ENCODE results near the gene SH3PXD2B. TPM values are rescaled to one million over a fixed set of nuclear protein-coding genes. Genes with fewer than 3 reads are reported as not detected.
A peak's percentile ranks its signal among the peaks of the same experiment; 100 is the strongest.

SH3PXD2B gene
- total RNA-seq, 1 experiment from 2014 or later = 12.9 TPM

- peaks cover 35% of the 10 kb centered on the region for H3K4me1 Mint-ChIP-seq (ENCODE audit: low read depth, unreplicated experiment)
- no peak for DNase-seq
- CTCF ChIA-PET = no interaction called here
- no peaks in the 10 kb centered on the region for H3K27me3 Mint-ChIP-seq (ENCODE audit: insufficient read depth, unreplicated experiment)
- no peak overlapping the region for H3K4me3 Mint-ChIP-seq (ENCODE audit: unreplicated experiment)
- TF ChIP-seq CTCF (IDR thresholded peaks at IDR 0.05; ENCODE audit: insufficient read depth in 1 of 2, low read depth in 1 of 2, low read length in 1 of 2, severe bottlenecking in 1 of 2, unreplicated experiment in 1 of 2) = no peak
- peak overlapping the region; percentile 54 for H3K27ac Mint-ChIP-seq (ENCODE audit: unreplicated experiment)
- POLR2A ChIA-PET = no interaction called here
- H3K9me3 Mint-ChIP-seq (ENCODE audit: unreplicated experiment) = no peaks in the 10 kb centered on the region
- H3K27me3 ChIP-seq (replicated peaks; ENCODE audit: control insufficient read depth, insufficient read depth, low read length) = no peaks in the 10 kb centered on the region
- H3K4me3 ChIP-seq (ENCODE audit: low read depth, low read length) = no peak overlapping the region
- no peaks in the 10 kb centered on the region for H3K36me3 Mint-ChIP-seq (ENCODE audit: insufficient read depth, unreplicated experiment)
- BruUV-seq (replicated peaks) = no TSS peak
- H3K9me3 ChIP-seq = no peaks in the 10 kb centered on the region
- peaks cover 1% of the 10 kb centered on the region for H3K36me3 ChIP-seq (ENCODE audit: control insufficient read depth, insufficient read depth, low read length)
- intact Hi-C loops (cut with micrococcal nuclease; ENCODE audit: unreplicated experiment) = no loop called here
- H3K4me1 ChIP-seq = peaks cover 29% of the 10 kb centered on the region
These were observed 109.4 kb downstream of the SH3PXD2B start for GRCh38 chr5:172344855-172345409.

- H3K4me3 ChIP-seq (ENCODE audit: low read depth, low read length) = no peak overlapping the region
- no peaks in the 10 kb centered on the region for H3K9me3 ChIP-seq
- BruUV-seq (replicated peaks) = no TSS peak
- peaks cover 27% of the 10 kb centered on the region for H3K4me1 ChIP-seq
- Mint-ChIP-seq H3K27me3 (ENCODE audit: insufficient read depth, unreplicated experiment) (no peaks in the 10 kb centered on the region), H3K4me3 (ENCODE audit: unreplicated experiment) (no peak overlapping the region), H3K4me1 (ENCODE audit: low read depth, unreplicated experiment) (peaks cover 33% of the 10 kb centered on the region), H3K9me3 (ENCODE audit: unreplicated experiment) (no peaks in the 10 kb centered on the region), H3K36me3 (ENCODE audit: insufficient read depth, unreplicated experiment) (no peaks in the 10 kb centered on the region), H3K27ac (ENCODE audit: unreplicated experiment) (peak overlapping the region; percentile 42)
- DNase-seq = no peak
- CTCF ChIA-PET = no interaction called here
- no peaks in the 10 kb centered on the region; the same call in none of the 2 replicates for H3K36me3 ChIP-seq (ENCODE audit: control insufficient read depth, insufficient read depth, low read length)
- H3K27me3 ChIP-seq (replicated peaks; ENCODE audit: control insufficient read depth, insufficient read depth, low read length) = no peaks in the 10 kb centered on the region
- TF ChIP-seq CTCF (IDR thresholded peaks at IDR 0.05; ENCODE audit: insufficient read depth in 1 of 2, low read depth in 1 of 2, low read length in 1 of 2, severe bottlenecking in 1 of 2, unreplicated experiment in 1 of 2) = no peak
- POLR2A ChIA-PET = no interaction called here
- intact Hi-C loops (cut with micrococcal nuclease; ENCODE audit: unreplicated experiment) = no loop called here
These were observed 110.6 kb downstream of the SH3PXD2B start for GRCh38 chr5:172343741-172344140.

GRCh38 chr5:172342918-172343317 is 111.4 kb downstream of the SH3PXD2B start:
- no peak for TF ChIP-seq CTCF (IDR thresholded peaks at IDR 0.05; ENCODE audit: insufficient read depth in 1 of 2, low read depth in 1 of 2, low read length in 1 of 2, severe bottlenecking in 1 of 2, unreplicated experiment in 1 of 2)
- H3K36me3 ChIP-seq (ENCODE audit: control insufficient read depth, insufficient read depth, low read length) = no peaks in the 10 kb centered on the region; the same call in none of the 2 replicates
- intact Hi-C loops (cut with micrococcal nuclease; ENCODE audit: unreplicated experiment) = no loop called here
- H3K4me3 ChIP-seq (ENCODE audit: low read depth, low read length) = no peak overlapping the region
- H3K9me3 Mint-ChIP-seq (ENCODE audit: unreplicated experiment) = no peaks in the 10 kb centered on the region
- no peak for DNase-seq
- H3K27me3 ChIP-seq (replicated peaks; ENCODE audit: control insufficient read depth, insufficient read depth, low read length) = no peaks in the 10 kb centered on the region
- ChIA-PET POLR2A (no interaction called here), CTCF (no interaction called here)
- H3K27ac Mint-ChIP-seq (ENCODE audit: unreplicated experiment) = peak overlapping the region; percentile 42
- H3K9me3 ChIP-seq = no peaks in the 10 kb centered on the region
- peaks cover 19% of the 10 kb centered on the region for H3K4me1 ChIP-seq
- H3K4me1 Mint-ChIP-seq (ENCODE audit: low read depth, unreplicated experiment) = peaks cover 25% of the 10 kb centered on the region
- H3K36me3 Mint-ChIP-seq (ENCODE audit: insufficient read depth, unreplicated experiment) = no peaks in the 10 kb centered on the region
- no TSS peak for BruUV-seq (replicated peaks)
- no peaks in the 10 kb centered on the region for H3K27me3 Mint-ChIP-seq (ENCODE audit: insufficient read depth, unreplicated experiment)
- no peak overlapping the region for H3K4me3 Mint-ChIP-seq (ENCODE audit: unreplicated experiment)
